Stimulated activated CD4-positive, alpha-beta T cell treated with anti-CD3 and anti-CD28 coated beads, TNF-alpha, amount 100 ng/mL, for 48 hours (primary cell): ENCODE results near the gene OLFM2.
"Not testable (repeated sequence)": the region's sequence is repeated elsewhere in the genome, so short reads cannot be mapped to it uniquely, and the experiment has no call there.

Source experiments
- DNase-seq, 3 donors: peaks; one replicate each; pipeline ENCODE4 v3.0.0-alpha.2; 2020; ENCODE audit warnings: low read depth in 3 of 3

The OLFM2 gene

GRCh38 chr19:9943744-9944143 is 7.4 kb upstream of the OLFM2 start:
- DNase-seq = no peak

GRCh38 chr19:9941671-9942070 is 5.4 kb upstream of the OLFM2 start:
- no peak for DNase-seq

DNA sequence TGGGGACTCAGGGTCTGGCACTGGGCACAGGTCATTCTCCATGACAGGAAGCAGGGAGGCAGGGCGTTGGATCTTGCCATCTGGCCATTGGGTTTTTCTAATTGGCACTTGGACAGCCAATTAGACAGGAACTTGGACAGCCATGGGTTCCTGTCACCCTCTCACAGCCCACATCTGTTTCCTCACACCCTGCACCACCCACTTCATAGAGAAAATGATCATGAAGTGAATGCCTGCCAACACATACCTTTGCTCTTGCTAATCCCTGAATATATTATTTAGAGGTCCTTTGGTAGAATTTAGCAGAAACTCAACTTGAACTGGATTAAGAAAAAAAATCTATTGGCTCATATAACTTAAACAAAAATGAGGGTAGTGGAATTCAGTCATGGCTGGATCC is 4.9 kb upstream of the OLFM2 start:
- DNase-seq = no peak

- DNase-seq = no peak
Observed at GRCh38 chr19:9940778-9941177, 4.5 kb upstream of the OLFM2 start.

- DNase-seq = no peak
Observed at GRCh38 chr19:9939301-9939913, 3.1 kb upstream of the OLFM2 start.

DNA sequence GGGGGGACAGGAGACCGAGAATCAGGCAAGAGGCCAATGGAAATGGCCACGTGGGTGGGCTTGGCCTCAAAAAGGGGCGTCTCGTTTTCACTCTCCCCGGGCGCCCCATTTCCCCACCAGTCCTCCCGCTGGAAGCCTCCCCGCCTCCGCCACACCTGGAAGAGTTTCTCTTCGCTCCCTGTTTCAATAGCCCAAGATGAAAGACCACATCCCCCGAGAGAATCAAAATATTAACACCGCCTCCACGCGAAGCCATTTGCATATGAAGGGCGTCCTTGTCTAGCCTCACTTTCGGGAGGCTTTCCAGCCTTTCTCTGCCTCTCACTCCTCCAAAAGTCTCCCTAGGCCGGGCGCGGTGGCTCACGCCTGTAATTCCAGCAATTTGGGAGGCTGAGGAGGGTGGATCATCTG is 691 bp upstream of the OLFM2 start:
- no peak for DNase-seq

GRCh38 chr19:9935506-9936325 is 599 bp downstream of the OLFM2 start:
- no peak for DNase-seq

DNA sequence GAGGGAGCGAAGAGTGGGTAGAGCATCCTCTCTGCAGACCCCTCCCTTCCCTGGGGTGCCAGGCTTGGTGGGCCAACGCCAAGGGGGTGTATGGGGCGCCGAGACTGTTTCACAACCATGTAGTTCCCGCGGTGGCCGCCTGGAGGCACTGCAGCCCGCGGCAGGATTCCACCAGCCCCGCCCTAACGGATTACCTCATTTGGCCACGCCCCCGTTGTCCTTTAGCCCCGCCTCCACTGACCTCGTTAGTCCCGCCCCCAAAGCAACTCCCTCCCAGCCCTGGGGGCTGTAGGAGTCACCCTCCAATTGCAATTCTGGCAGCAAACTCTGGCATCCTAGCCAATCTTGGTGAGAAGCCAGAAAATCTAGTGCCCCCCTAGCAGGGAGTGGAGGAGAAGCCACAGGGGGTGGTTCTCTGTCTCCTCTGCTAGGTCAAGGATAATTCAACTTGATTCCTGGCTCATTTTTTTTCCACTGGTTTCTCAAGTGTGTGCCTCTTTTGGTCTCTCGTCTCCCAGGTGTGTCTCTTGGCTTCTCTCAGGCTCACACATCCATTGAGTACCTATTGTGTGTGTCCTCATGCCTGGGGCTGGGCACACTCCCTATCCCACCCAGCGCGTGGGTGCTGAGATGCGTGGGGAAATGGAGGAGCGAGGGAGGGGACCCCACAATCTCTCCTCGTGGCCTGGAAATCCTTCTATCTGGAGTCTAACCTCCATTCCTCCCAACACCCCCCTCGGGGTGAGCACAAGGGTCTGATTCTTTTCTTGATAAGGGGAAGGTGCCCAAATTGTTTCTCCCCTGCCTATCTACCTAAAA is 2.0 kb downstream of the OLFM2 start:
- DNase-seq = peak; percentile 78 to 89 (median 88)

GRCh38 chr19:9932835-9933234 is 3.5 kb downstream of the OLFM2 start:
- no peak for DNase-seq

- DNase-seq = no peak
Observed at GRCh38 chr19:9931629-9932028, 4.7 kb downstream of the OLFM2 start.

- DNase-seq = no peak
Observed at GRCh38 chr19:9923440-9923839, 12.9 kb downstream of the OLFM2 start.

GRCh38 chr19:9922782-9923379 is 13.4 kb downstream of the OLFM2 start:
- DNase-seq = not testable (repeated sequence)

DNA sequence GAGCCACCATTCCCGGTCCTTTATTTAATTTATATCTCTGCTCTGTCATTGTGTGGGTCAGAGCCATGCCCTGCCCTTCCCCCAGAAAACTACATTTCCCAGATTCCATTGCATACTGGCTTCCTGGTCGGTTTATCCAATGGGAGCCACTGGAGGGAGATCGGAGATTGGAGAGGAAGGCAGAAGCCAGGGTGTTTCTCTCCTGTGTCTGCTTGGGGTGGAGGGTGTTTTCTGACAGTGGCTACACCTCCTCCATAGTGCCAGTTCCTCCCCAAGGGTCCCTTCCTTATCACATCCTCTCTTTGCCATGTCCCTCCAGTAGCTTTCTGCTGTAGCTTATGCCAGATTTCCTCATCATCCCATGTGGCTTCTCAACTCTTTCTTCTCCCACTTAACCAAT is 19.0 kb downstream of the OLFM2 start:
- peak in 1 of 3 donors; percentile 7 for DNase-seq

DNA sequence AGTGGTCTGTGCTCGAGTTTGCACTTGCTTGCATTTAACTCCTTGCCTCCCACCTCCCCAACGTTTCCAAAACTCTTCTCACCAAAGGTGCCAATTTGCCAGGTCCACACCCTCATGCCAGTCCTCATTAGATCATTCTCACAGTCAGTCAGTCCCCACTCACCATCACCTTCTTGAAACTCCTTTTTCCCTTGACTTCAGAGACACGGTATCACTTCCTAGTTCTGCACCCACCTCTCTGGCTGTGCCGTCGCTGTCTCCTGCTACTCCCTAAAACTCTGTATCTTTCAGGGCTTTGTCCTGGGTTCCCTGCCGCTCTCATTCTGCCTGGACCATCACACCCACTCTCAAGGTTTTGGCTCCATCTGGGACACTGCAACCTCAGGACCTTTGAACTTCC is 19.6 kb downstream of the OLFM2 start:
- no peak for DNase-seq

GRCh38 chr19:9914315-9915207 is 21.8 kb downstream of the OLFM2 start:
- DNase-seq = peak; percentile 65 to 84 (median 67)

DNA sequence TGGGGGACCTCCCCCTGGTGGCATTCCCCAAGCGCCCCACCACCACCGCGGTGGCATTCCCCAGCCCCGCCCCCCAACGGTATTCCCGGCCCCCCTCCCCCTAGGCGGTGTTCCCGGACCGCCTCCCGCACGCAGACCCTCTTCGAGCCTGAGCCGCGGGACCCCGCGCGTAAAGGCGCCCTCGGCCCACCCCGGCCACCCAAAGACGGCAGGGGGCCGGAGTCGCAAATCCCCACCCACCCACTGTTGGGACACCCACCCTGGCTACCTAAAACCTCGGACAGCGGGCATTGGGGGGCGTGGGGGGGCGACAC is 22.4 kb downstream of the OLFM2 start:
- no peak for DNase-seq

DNA sequence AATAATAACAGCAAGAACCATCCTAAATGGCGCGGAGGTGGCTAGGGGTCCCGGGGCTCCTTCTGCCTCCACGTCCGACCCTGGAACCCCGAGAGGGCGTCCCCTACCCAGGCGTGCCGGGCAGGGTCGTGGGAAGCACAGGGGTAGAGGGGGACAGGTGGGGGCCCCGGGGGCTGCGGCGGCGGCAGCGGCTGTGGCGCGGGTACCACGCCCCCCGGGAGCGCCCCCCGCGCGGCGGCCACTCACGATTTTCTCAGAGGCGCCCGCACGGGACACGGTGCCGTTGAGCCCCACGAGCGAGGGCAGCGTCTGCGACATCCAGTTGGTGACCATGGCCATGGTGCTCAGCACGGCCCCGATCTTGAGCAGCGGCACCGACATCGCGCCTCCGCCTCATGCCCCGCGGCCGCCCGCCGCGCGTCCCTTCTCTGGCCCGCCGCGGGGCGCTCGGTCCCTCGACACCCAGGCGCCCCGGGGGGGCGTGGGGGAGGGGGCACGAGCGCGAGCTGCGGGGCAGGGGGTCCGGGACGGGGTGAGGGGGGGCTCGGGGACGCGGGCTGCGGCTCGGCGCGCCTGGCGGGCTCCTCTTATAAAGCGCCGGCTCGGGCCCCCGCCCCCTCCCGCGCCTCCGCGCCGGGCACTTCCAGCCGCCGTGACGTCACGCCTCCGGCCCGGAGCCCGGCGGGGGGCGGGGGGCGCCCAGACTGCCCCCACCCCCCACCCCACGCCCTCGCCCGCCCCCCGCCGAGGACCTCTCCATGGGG is 22.9 kb downstream of the OLFM2 start:
- DNase-seq = no peak

- no peak for DNase-seq
Observed at GRCh38 chr19:9912551-9913236, 23.6 kb downstream of the OLFM2 start.

GRCh38 chr19:9911524-9912185 is 24.7 kb downstream of the OLFM2 start:
- DNase-seq = no peak
